ENCODE results near the gene CDKAL1.

CDKAL1 gene

DNA sequence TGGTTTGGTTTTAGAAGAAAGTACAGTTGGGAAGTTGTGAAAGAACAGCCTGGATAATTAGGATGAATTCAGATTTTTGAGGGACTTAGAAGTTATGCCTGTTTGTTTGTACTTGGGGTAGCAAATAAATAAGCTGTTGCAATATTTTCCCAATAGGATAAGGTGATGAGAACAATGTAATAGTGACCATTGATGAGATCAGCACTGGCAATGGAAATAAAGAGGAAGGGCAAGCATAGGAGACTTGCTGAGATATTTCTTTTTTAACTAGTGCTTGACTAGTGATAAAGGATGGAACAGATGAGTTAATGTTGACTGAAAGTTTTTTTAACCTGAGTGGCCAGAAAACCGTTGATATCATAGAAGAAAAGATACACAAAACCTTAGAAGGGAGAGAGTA lies 498.8 kb downstream of the CDKAL1 start:
- TF ChIP-seq CTCF (conservative IDR thresholded peaks at IDR 0.05; ENCODE audit: low read depth, low read length), result no peak
- no peak overlapping the region for H2AFZ ChIP-seq (ENCODE audit: low read depth)
- H3K4me3 ChIP-seq (IDR thresholded peaks at IDR 0.05; ENCODE audit: insufficient read depth, low read depth, low read length), result no peak overlapping the region
- H3K27ac ChIP-seq, result no peak overlapping the region
- no peak overlapping the region for H3K9ac ChIP-seq
- H3K36me3 ChIP-seq (ENCODE audit: insufficient read depth), result no peaks in the 10 kb centered on the region
- no peaks in the 10 kb centered on the region for H3K79me2 ChIP-seq (ENCODE audit: insufficient read depth, low read depth)
- no peak overlapping the region for H3K4me2 ChIP-seq
- no peaks in the 10 kb centered on the region for H3K27me3 ChIP-seq (ENCODE audit: insufficient read depth, low read depth)
- no peaks in the 10 kb centered on the region for H4K20me1 ChIP-seq (ENCODE audit: insufficient read depth)
- no peaks in the 10 kb centered on the region for H3K4me1 ChIP-seq (ENCODE audit: low read depth, poor library complexity, severe bottlenecking)

DNA sequence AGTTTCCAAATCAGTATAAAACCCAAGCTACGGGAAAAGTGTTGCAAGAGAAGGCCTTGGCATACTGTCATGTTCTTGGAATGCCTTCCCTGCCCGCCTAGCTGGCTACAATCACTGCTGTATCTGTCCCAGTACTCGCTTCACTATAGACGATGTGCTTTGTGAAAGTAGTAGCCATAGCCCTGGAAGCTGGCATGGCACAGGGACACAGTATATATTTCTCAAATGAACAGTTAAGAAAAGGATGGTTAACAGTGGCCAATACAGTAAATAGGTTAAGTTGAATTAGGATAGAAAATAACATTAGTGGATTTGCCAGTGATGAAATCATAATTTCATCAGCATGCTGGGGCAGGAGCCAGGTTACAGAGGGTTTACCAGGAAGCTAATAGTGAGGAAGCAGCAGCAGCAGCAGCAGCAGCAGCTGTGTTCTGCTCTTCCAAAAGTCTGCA lies 499.3 kb downstream of the CDKAL1 start:
- Histone ChIP-seq H3K27me3 (ENCODE audit: insufficient read depth, low read depth) (no peaks in the 10 kb centered on the region), H3K4me3 (IDR thresholded peaks at IDR 0.05; ENCODE audit: insufficient read depth, low read depth, low read length) (no peak overlapping the region), H3K4me1 (ENCODE audit: low read depth, poor library complexity, severe bottlenecking) (no peaks in the 10 kb centered on the region), H3K4me2 (no peak overlapping the region), H2AFZ (ENCODE audit: low read depth) (no peak overlapping the region), H3K79me2 (ENCODE audit: insufficient read depth, low read depth) (no peaks in the 10 kb centered on the region), H3K9ac (no peak overlapping the region), H4K20me1 (ENCODE audit: insufficient read depth) (no peaks in the 10 kb centered on the region), H3K27ac (no peak overlapping the region), H3K36me3 (ENCODE audit: insufficient read depth) (no peaks in the 10 kb centered on the region)
- no peak for TF ChIP-seq CTCF (conservative IDR thresholded peaks at IDR 0.05; ENCODE audit: low read depth, low read length)

DNA sequence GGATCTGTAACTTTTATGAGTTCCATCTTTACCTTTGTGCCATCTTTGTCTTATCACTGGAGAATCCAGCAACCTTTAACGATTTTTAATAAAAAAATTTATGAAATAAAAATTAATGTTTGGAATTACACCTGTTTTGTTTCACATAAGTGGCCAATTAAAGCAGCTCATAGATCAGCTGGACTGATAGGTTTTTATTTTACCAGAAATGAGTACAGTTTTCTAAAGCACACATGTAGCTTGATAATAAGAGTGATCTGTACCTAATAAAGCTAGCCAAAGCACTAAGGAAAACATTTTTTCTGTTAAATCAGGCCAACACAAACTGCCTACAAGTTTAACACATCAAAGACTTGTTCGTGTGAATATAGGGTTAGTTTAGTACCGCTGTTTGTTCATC lies 500.1 kb downstream of the CDKAL1 start:
- no peaks in the 10 kb centered on the region for H3K4me1 ChIP-seq (ENCODE audit: low read depth, poor library complexity, severe bottlenecking)
- no peaks in the 10 kb centered on the region for H3K36me3 ChIP-seq (ENCODE audit: insufficient read depth)
- no peaks in the 10 kb centered on the region for H4K20me1 ChIP-seq (ENCODE audit: insufficient read depth)
- no peak for TF ChIP-seq CTCF (conservative IDR thresholded peaks at IDR 0.05; ENCODE audit: low read depth, low read length)
- H3K27me3 ChIP-seq (ENCODE audit: insufficient read depth, low read depth), result no peaks in the 10 kb centered on the region
- no peak overlapping the region for H3K9ac ChIP-seq
- H3K79me2 ChIP-seq (ENCODE audit: insufficient read depth, low read depth), result no peaks in the 10 kb centered on the region
- no peak overlapping the region for H3K4me3 ChIP-seq (IDR thresholded peaks at IDR 0.05; ENCODE audit: insufficient read depth, low read depth, low read length)
- no peak overlapping the region for H3K4me2 ChIP-seq
- H2AFZ ChIP-seq (ENCODE audit: low read depth), result no peak overlapping the region
- no peak overlapping the region for H3K27ac ChIP-seq

DNA sequence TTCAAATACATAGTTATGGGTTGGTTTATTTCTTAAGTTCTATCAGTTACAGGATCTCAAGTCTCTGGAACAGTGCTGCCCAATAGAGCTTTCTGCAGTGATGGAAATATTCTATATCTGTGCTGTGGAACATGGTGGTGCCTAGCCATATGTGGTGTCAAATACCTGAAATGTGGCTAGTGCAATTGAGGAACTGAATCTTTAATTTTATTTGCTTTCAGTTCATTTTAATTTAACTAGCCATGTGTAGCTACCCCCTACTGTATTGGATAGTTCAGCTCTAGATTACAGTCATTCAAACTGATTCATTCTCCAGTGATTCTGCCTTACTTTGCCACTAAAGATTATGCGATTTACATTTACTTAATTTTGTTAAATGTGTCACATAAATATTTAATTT lies 503.2 kb downstream of the CDKAL1 start:
- Histone ChIP-seq H3K4me3 (IDR thresholded peaks at IDR 0.05; ENCODE audit: insufficient read depth, low read depth, low read length) (no peak overlapping the region), H3K9ac (no peak overlapping the region), H3K4me1 (ENCODE audit: low read depth, poor library complexity, severe bottlenecking) (no peaks in the 10 kb centered on the region), H2AFZ (ENCODE audit: low read depth) (no peak overlapping the region), H4K20me1 (ENCODE audit: insufficient read depth) (no peaks in the 10 kb centered on the region), H3K4me2 (no peak overlapping the region), H3K36me3 (ENCODE audit: insufficient read depth) (no peaks in the 10 kb centered on the region), H3K79me2 (ENCODE audit: insufficient read depth, low read depth) (no peaks in the 10 kb centered on the region), H3K27ac (no peak overlapping the region), H3K27me3 (ENCODE audit: insufficient read depth, low read depth) (no peaks in the 10 kb centered on the region)
- no peak for TF ChIP-seq CTCF (conservative IDR thresholded peaks at IDR 0.05; ENCODE audit: low read depth, low read length)
